ENCODE results near the gene SLC25A28. TPM values are rescaled to one million over a fixed set of nuclear protein-coding genes. Genes with fewer than 3 reads are reported as not detected.
A peak's percentile ranks its signal among the peaks of the same experiment; 100 is the strongest.

SLC25A28 gene
- 15.7 TPM for total RNA-seq

DNA sequence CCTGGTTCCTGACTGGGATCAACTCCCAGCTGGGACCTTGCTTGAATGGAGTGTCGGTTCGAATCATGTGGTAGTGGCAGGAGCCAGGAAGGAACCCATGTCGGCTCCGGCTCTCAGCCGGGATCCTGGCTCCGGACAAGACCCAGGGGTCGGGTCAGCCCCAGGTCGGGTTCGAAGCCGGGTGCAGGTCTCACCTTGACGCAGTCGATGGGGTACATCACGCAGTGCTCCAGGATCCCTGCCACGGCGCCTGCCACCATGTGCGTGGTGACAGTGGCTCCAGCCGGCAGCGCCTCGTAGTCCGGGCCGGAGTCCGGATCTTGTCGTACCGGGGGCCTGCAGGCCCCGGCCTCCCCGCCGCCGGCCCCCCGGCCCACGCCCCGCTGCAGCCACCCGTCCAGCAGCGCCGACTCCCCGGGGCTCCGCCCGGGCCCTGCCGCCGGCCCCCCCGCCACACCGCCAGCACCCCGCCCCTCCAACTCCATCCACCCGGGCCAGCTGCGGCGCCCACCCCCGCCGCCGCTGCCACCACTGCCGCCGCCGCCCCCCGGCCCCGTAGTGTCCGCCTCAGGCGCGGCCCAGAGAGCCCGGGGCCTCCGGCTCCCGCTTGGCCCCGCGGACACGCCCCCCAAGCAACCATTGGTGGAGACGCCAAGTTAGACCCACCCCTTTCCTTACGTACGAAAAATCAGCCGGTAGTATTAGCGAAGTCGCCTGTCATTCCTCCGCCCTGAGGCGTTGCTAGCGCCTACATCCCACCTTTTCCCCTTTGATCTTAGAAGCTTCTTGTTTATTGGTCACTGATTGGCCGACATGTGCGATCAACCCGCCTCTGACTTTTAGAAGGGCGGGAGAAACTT is at the start of gene SLC25A28:
SLC25A28 (minus strand) TSS at position 589 of the 860 bp plus-strand sequence; CDS start at position 485, 104 bp downstream.
- Histone ChIP-seq H3K4me3 (ENCODE audit: low read length in 3 of 3) (peak within 1 kb of the TSS; percentile 78 to 90 (median 89)), H3K27me3 (ENCODE audit: control insufficient read depth in 3 of 3, insufficient read depth in 3 of 3, low read length in 3 of 3) (no peaks in the 10 kb centered on the region), H3K4me1 (ENCODE audit: control insufficient read depth in 3 of 3, insufficient read depth in 3 of 3, low read length in 3 of 3) (peaks cover 32 to 42% (median 40%) of the 10 kb centered on the region in 3 donors), H3K27ac (ENCODE audit: low read depth, low read length) (peak within 1 kb of the TSS; percentile 96), H3K9me3 (ENCODE audit: control insufficient read depth in 3 of 3, low read length in 3 of 3) (no peaks in the 10 kb centered on the region), H3K9ac (ENCODE audit: low read depth in 1 of 3, low read length in 3 of 3) (peak within 1 kb of the TSS; percentile 86 to 89 (median 88)), H3K36me3 (ENCODE audit: control insufficient read depth in 3 of 3, insufficient read depth in 3 of 3, low read length in 3 of 3) (peaks cover 0 to 2% (median 0%) of the 10 kb centered on the region in 3 donors)

DNA sequence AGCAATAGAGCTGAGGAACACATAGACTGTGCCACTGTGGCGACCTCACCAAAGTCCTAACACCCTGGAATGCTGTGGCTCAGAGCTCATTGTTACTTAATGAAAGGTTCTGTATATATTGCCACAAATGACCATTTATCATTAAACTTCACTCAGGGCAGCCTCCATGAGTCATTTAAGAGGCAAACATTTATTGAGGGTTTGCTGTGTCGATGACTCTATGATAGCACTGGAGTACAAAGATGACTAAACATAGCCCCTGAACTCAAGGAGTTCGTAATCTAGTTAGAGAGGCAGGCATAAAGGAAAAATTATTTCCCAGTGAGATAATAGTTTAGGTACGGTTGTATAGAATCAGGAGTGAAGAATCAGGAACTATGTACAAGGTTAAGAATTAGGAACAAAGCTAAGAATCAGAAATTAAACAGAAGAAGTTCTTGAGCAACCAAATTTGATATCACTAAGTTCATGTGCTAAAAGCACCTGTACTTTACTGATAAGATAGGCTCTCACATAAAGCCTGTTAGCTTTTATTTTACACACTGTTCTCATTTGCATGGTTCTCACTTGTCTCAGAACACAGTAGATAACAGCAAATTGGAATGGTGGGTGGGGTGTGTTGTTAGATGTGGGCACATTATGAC is 47.0 kb upstream of the SLC25A28 start:
- H3K4me3 ChIP-seq (ENCODE audit: low read length in 3 of 3), result no peak overlapping the region
- no peaks in the 10 kb centered on the region for H3K4me1 ChIP-seq (ENCODE audit: control insufficient read depth in 3 of 3, insufficient read depth in 3 of 3, low read length in 3 of 3)
- no peaks in the 10 kb centered on the region for H3K9me3 ChIP-seq (ENCODE audit: control insufficient read depth in 3 of 3, low read length in 3 of 3)
- H3K27me3 ChIP-seq (ENCODE audit: control insufficient read depth in 3 of 3, insufficient read depth in 3 of 3, low read length in 3 of 3), result no peaks in the 10 kb centered on the region
- H3K9ac ChIP-seq (ENCODE audit: low read depth in 1 of 3, low read length in 3 of 3), result no peak overlapping the region
- H3K36me3 ChIP-seq (ENCODE audit: control insufficient read depth in 3 of 3, insufficient read depth in 3 of 3, low read length in 3 of 3), result no peaks in the 10 kb centered on the region
- no peak overlapping the region for H3K27ac ChIP-seq (ENCODE audit: low read depth, low read length)

GRCh38 chr10:99665304-99665703 is 45.1 kb upstream of the SLC25A28 start:
- H3K27ac ChIP-seq (ENCODE audit: low read depth, low read length), result no peak overlapping the region
- no peak overlapping the region for H3K9ac ChIP-seq (ENCODE audit: low read depth in 1 of 3, low read length in 3 of 3)
- peaks cover 0 to under 1% (median 0%) of the 10 kb centered on the region in 3 donors for H3K4me1 ChIP-seq (ENCODE audit: control insufficient read depth in 3 of 3, insufficient read depth in 3 of 3, low read length in 3 of 3)
- no peaks in the 10 kb centered on the region for H3K9me3 ChIP-seq (ENCODE audit: control insufficient read depth in 3 of 3, low read length in 3 of 3)
- H3K4me3 ChIP-seq (ENCODE audit: low read length in 3 of 3), result no peak overlapping the region
- no peaks in the 10 kb centered on the region for H3K36me3 ChIP-seq (ENCODE audit: control insufficient read depth in 3 of 3, insufficient read depth in 3 of 3, low read length in 3 of 3)
- H3K27me3 ChIP-seq (ENCODE audit: control insufficient read depth in 3 of 3, insufficient read depth in 3 of 3, low read length in 3 of 3), result no peaks in the 10 kb centered on the region

DNA sequence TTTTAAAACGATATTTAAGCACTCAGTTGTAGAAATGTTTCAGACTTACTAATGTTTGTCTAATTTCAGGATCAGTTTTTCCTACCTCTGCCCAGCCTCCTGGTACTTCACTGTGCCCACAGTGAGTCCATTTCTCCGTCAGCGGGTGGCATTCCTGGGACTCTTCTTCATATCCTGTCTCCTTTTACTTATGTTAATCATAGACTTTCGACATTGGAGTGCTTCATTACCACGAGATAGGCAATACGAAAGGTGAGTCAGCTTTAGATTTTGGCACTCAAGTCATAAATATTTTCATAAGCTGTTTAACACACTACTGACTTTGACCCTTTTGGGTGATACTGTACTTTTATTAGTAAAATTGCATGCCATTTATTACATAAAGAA is 41.1 kb upstream of the SLC25A28 start:
- no peak overlapping the region for H3K4me3 ChIP-seq (ENCODE audit: low read length in 3 of 3)
- no peaks in the 10 kb centered on the region for H3K27me3 ChIP-seq (ENCODE audit: control insufficient read depth in 3 of 3, insufficient read depth in 3 of 3, low read length in 3 of 3)
- no peak overlapping the region for H3K27ac ChIP-seq (ENCODE audit: low read depth, low read length)
- no peak overlapping the region for H3K9ac ChIP-seq (ENCODE audit: low read depth in 1 of 3, low read length in 3 of 3)
- H3K9me3 ChIP-seq (ENCODE audit: control insufficient read depth in 3 of 3, low read length in 3 of 3), result no peaks in the 10 kb centered on the region
- no peaks in the 10 kb centered on the region for H3K36me3 ChIP-seq (ENCODE audit: control insufficient read depth in 3 of 3, insufficient read depth in 3 of 3, low read length in 3 of 3)
- peaks cover 12 to 18% (median 14%) of the 10 kb centered on the region in 3 donors for H3K4me1 ChIP-seq (ENCODE audit: control insufficient read depth in 3 of 3, insufficient read depth in 3 of 3, low read length in 3 of 3)

- Histone ChIP-seq H3K27ac (ENCODE audit: low read depth, low read length) (no peak overlapping the region), H3K9me3 (ENCODE audit: control insufficient read depth in 3 of 3, low read length in 3 of 3) (no peaks in the 10 kb centered on the region), H3K36me3 (ENCODE audit: control insufficient read depth in 3 of 3, insufficient read depth in 3 of 3, low read length in 3 of 3) (no peaks in the 10 kb centered on the region), H3K27me3 (ENCODE audit: control insufficient read depth in 3 of 3, insufficient read depth in 3 of 3, low read length in 3 of 3) (no peaks in the 10 kb centered on the region), H3K9ac (ENCODE audit: low read depth in 1 of 3, low read length in 3 of 3) (no peak overlapping the region), H3K4me1 (ENCODE audit: control insufficient read depth in 3 of 3, insufficient read depth in 3 of 3, low read length in 3 of 3) (peaks cover 12 to 18% (median 14%) of the 10 kb centered on the region in 3 donors), H3K4me3 (ENCODE audit: low read length in 3 of 3) (no peak overlapping the region)
These were observed 40.6 kb upstream of the SLC25A28 start for GRCh38 chr10:99660662-99661376.

GRCh38 chr10:99659868-99660366 is 39.7 kb upstream of the SLC25A28 start:
- no peaks in the 10 kb centered on the region for H3K27me3 ChIP-seq (ENCODE audit: control insufficient read depth in 3 of 3, insufficient read depth in 3 of 3, low read length in 3 of 3)
- peak overlapping the region; percentile 90 to 93 (median 93) for H3K4me3 ChIP-seq (ENCODE audit: low read length in 3 of 3)
- no peak overlapping the region for H3K27ac ChIP-seq (ENCODE audit: low read depth, low read length)
- H3K36me3 ChIP-seq (ENCODE audit: control insufficient read depth in 3 of 3, insufficient read depth in 3 of 3, low read length in 3 of 3), result no peaks in the 10 kb centered on the region
- H3K9me3 ChIP-seq (ENCODE audit: control insufficient read depth in 3 of 3, low read length in 3 of 3), result no peaks in the 10 kb centered on the region
- peaks cover 12 to 18% (median 14%) of the 10 kb centered on the region in 3 donors for H3K4me1 ChIP-seq (ENCODE audit: control insufficient read depth in 3 of 3, insufficient read depth in 3 of 3, low read length in 3 of 3)
- H3K9ac ChIP-seq (ENCODE audit: low read depth in 1 of 3, low read length in 3 of 3), result peak overlapping the region; percentile 70 to 85 (median 78)

GRCh38 chr10:99659031-99659867 is 39.0 kb upstream of the SLC25A28 start, which contains the start of gene ENTPD7:
Gene ENTPD7, plus strand, starts transcription at chr10:99659509. Its CDS starts 448 bp downstream, at chr10:99659957.
- Histone ChIP-seq H3K36me3 (ENCODE audit: control insufficient read depth in 3 of 3, insufficient read depth in 3 of 3, low read length in 3 of 3) (no peaks in the 10 kb centered on the region), H3K4me1 (ENCODE audit: control insufficient read depth in 3 of 3, insufficient read depth in 3 of 3, low read length in 3 of 3) (peaks cover 12 to 18% (median 14%) of the 10 kb centered on the region in 3 donors), H3K4me3 (ENCODE audit: low read length in 3 of 3) (peak within 1 kb of the TSS; percentile 90 to 93 (median 93)), H3K9me3 (ENCODE audit: control insufficient read depth in 3 of 3, low read length in 3 of 3) (no peaks in the 10 kb centered on the region), H3K27me3 (ENCODE audit: control insufficient read depth in 3 of 3, insufficient read depth in 3 of 3, low read length in 3 of 3) (no peaks in the 10 kb centered on the region), H3K27ac (ENCODE audit: low read depth, low read length) (no peak within 1 kb of the TSS), H3K9ac (ENCODE audit: low read depth in 1 of 3, low read length in 3 of 3) (peak within 1 kb of the TSS; percentile 70 to 85 (median 78))

GRCh38 chr10:99658622-99659030 is 38.4 kb upstream of the SLC25A28 start:
- Histone ChIP-seq H3K27me3 (ENCODE audit: control insufficient read depth in 3 of 3, insufficient read depth in 3 of 3, low read length in 3 of 3) (no peaks in the 10 kb centered on the region), H3K9ac (ENCODE audit: low read depth in 1 of 3, low read length in 3 of 3) (peak overlapping the region; percentile 69 to 85 (median 74)), H3K9me3 (ENCODE audit: control insufficient read depth in 3 of 3, low read length in 3 of 3) (no peaks in the 10 kb centered on the region), H3K4me3 (ENCODE audit: low read length in 3 of 3) (peak overlapping the region; percentile 90 to 93 (median 93)), H3K4me1 (ENCODE audit: control insufficient read depth in 3 of 3, insufficient read depth in 3 of 3, low read length in 3 of 3) (peaks cover 12 to 18% (median 14%) of the 10 kb centered on the region in 3 donors), H3K36me3 (ENCODE audit: control insufficient read depth in 3 of 3, insufficient read depth in 3 of 3, low read length in 3 of 3) (no peaks in the 10 kb centered on the region), H3K27ac (ENCODE audit: low read depth, low read length) (no peak overlapping the region)

Data from skeletal muscle tissue (tissue), 4 donors.